ENCODE data around the gene PTGS2. TPM values are rescaled to one million over a fixed set of nuclear protein-coding genes. Genes with fewer than 3 reads are reported as not detected.

The PTGS2 gene
- total and polyA plus RNA-seq, 2 of the 8 experiments (the other 6 are each of a cell fraction or from before 2014, with no cell fraction given) = 0.29 to 0.35 TPM

DNA sequence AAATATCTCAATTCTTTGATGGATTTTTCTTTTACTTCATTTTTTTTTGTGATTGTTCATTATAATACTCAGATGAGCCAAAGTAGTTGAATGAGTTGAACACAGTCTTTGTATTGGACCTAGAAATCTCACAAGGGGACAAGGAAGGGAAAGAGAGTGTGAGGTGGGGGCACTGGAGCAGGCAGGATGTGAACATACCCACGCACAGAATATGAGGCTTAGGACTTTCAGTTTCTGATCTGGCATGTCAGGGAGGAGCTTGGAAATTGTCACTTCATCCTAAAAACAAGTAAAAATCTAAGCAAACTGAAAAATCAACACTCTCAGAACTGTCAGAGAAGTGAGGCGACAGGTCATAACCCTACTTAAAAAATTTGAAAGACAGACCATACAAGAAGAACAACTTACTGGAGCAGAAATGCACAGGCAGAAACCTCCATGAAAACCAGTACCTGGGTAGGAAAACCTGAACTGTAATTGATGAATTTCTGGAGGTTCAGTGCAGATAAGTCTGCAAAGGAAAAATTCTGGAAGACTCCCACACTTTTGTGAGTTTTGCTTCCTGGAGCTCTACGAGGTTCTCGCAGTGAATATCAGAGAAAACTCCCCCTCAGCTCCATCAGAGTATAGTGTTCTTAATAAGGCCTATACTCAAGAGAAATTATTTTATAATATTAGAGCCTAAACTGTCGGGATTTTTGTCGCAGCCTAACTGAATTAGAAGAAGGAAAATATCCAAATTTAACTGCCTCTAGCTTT lies 3.6 kb upstream of the PTGS2 start:
- H4K20me1 ChIP-seq (replicated peaks in 1 of 2; ENCODE audit: control insufficient read depth in 1 of 2, insufficient read depth in 2 of 2, low read length in 2 of 2) = no peaks in the 10 kb centered on the region

More for the DNA sequence above, 3.6 kb upstream of the PTGS2 start:
- no peak overlapping the region for H2BK5ac ChIP-seq (ENCODE audit: low read depth, low read length)
- H4K5ac ChIP-seq (ENCODE audit: insufficient read length, low read depth, low read length) = no peak overlapping the region
- no peak for TF ChIP-seq TBP (IDR thresholded peaks at IDR 0.05; ENCODE audit: low read depth, low read length)
- TF ChIP-seq SP2 (IDR thresholded peaks at IDR 0.05; ENCODE audit: low read length) = no peak
- TF ChIP-seq SIX5 (IDR thresholded peaks at IDR 0.05; ENCODE audit: low read depth, low read length) = no peak
- TF ChIP-seq EP300 (IDR thresholded peaks at IDR 0.05; ENCODE audit: borderline replicate concordance in 1 of 2, low read depth in 2 of 2, low read length in 2 of 2) = no peak
- no peak for TF ChIP-seq MAFK (IDR thresholded peaks at IDR 0.05; ENCODE audit: low read depth, low read length)
- no peak for TF ChIP-seq BRCA1 (IDR thresholded peaks at IDR 0.05; ENCODE audit: low read depth, low read length)
- TF ChIP-seq ASH2L (IDR thresholded peaks at IDR 0.05; ENCODE audit: low read length) = no peak
- H3K9ac ChIP-seq (replicated peaks in 1 of 4; ENCODE audit: extremely low read depth in 1 of 4, low read depth in 3 of 4, low read length in 3 of 4) = no peak overlapping the region
- no peak overlapping the region for H2BK12ac ChIP-seq (ENCODE audit: low read depth, low read length)
- H2BK120ac ChIP-seq (replicated peaks; ENCODE audit: low read depth, low read length) = no peak overlapping the region
- no peak overlapping the region for H3K14ac ChIP-seq (ENCODE audit: insufficient read length)
- no peak overlapping the region for H4K91ac ChIP-seq (replicated peaks; ENCODE audit: insufficient read length, low read length)
- H3K9me3 ChIP-seq (ENCODE audit: insufficient read depth in 2 of 2, low read depth in 1 of 2, low read length in 1 of 2) = no peaks in the 10 kb centered on the region; a peak in 1 of 4 replicates
- no peaks in the 10 kb centered on the region for H3K36me3 ChIP-seq (ENCODE audit: control insufficient read depth in 2 of 4, insufficient read depth in 4 of 4, low read length in 3 of 4)
- peaks cover 2% of the 10 kb centered on the region for H3K23me2 ChIP-seq (ENCODE audit: low read depth, low read length)
- POLR2A ChIA-PET (ENCODE audit: partially characterized antibody) = no interaction called here
- no peaks in the 10 kb centered on the region for H3K79me1 ChIP-seq (ENCODE audit: low read depth, low read length)
- no peak overlapping the region for H2BK15ac ChIP-seq (ENCODE audit: low read length)
- no peak overlapping the region for H3K4me2 ChIP-seq (ENCODE audit: insufficient read depth in 1 of 2, low read depth in 2 of 2, low read length in 2 of 2)
- no peaks in the 10 kb centered on the region for H3K79me2 ChIP-seq (ENCODE audit: control insufficient read depth in 1 of 2, insufficient read depth in 2 of 2, low read length in 2 of 2)
- no peak overlapping the region for H2AFZ ChIP-seq (ENCODE audit: low read length)
- no peak overlapping the region for H2BK20ac ChIP-seq (ENCODE audit: low read length)
- peaks cover 0 to 3% (median under 1%) of the 10 kb centered on the region in 4 experiments; a peak in 1 of 7 replicates for H3K27me3 ChIP-seq (replicated peaks in 1 of 4; ENCODE audit: control insufficient read depth in 3 of 4, extremely low read depth in 1 of 4, insufficient read depth in 3 of 4, low read length in 3 of 4)
- no peak for FAIRE-seq
- no peak overlapping the region for H3K27ac ChIP-seq (ENCODE audit: low read depth, low read length)
- H4K8ac ChIP-seq (ENCODE audit: extremely low read depth, insufficient read depth, low read length) = no peak overlapping the region
- no peak overlapping the region for H3K4ac ChIP-seq (replicated peaks; ENCODE audit: insufficient read length, low read depth, low read length)
- H3K18ac ChIP-seq (ENCODE audit: extremely low read depth, low read length) = no peak overlapping the region
- peaks cover 0 to 2% (median 0%) of the 10 kb centered on the region in 4 experiments; a peak in 2 of 7 replicates for H3K4me1 ChIP-seq (replicated peaks in 1 of 4; ENCODE audit: control insufficient read depth in 3 of 4, insufficient read depth in 4 of 4, low read length in 3 of 4)
- H3K23ac ChIP-seq (ENCODE audit: insufficient read length) = no peak overlapping the region
- no peak for DNase-seq (ENCODE audit: low read depth in 1 of 2, low spot score in 2 of 2)
- CTCF ChIA-PET (ENCODE audit: partially characterized antibody) = interaction anchor here (0.6 to 6.6 kb wide), 15 partner anchors 8 to 1220 kb away, joined by 3 to 37 read pairs (median 3); no protein-coding TSS in a partner anchor
- no peak overlapping the region for H2AK5ac ChIP-seq (ENCODE audit: low read depth, low read length)
- H3K56ac ChIP-seq (replicated peaks; ENCODE audit: insufficient read length, low read depth, low read length) = no peak overlapping the region
- 93% methylated on average over 6 of the region's 6 CpGs; no CpG with 5 or more reads in 1 of the 2 experiments for WGBS, 2 experiments (ENCODE audit: extremely low coverage in 1 of 2, insufficient coverage in 1 of 2, insufficient read length in 1 of 2, insufficient replicate concordance in 2 of 2, low coverage in 1 of 2, low lambda C conversion rate in 2 of 2, missing lambda C conversion rate in 1 of 2)
- H3K4me3 ChIP-seq (ENCODE audit: extremely low read depth in 1 of 4, insufficient read depth in 2 of 4, low read depth in 3 of 4, low read length in 4 of 4) = no peak overlapping the region
